Liver (tissue), 3 donors: ENCODE measurements around the gene CDC42BPB.

Experiments used
- RAD21 ChIP-seq, 2 donors: IDR thresholded peaks; 2 replicates each; pipeline ENCODE4 v1.6.1; 2016; ENCODE audit warnings: antibody characterized with exemption in 2 of 2, mild to moderate bottlenecking in 2 of 2
- TF ChIP-seq, protein P1 (sequence below): fragments of 150-350 bp; IDR thresholded peaks from 2 replicates; pipeline ENCODE4 v1.5.1; 2017; ENCODE audit warnings: improper control_type of control experiment, low read depth, low read length; ENCODE audit not compliant: missing input control
- TF ChIP-seq, protein P2 (sequence below): IDR thresholded peaks from 2 replicates; pipeline ENCODE4 v1.6.1; 2016; ENCODE audit warnings: antibody characterized with exemption, mild to moderate bottlenecking
- TF ChIP-seq, protein P3 (sequence below): IDR thresholded peaks from 2 replicates; pipeline ENCODE4 v1.6.1; 2016; ENCODE audit warnings: antibody characterized with exemption
- donor health status: healthy.
- donor health status: healthy.

DNA sequence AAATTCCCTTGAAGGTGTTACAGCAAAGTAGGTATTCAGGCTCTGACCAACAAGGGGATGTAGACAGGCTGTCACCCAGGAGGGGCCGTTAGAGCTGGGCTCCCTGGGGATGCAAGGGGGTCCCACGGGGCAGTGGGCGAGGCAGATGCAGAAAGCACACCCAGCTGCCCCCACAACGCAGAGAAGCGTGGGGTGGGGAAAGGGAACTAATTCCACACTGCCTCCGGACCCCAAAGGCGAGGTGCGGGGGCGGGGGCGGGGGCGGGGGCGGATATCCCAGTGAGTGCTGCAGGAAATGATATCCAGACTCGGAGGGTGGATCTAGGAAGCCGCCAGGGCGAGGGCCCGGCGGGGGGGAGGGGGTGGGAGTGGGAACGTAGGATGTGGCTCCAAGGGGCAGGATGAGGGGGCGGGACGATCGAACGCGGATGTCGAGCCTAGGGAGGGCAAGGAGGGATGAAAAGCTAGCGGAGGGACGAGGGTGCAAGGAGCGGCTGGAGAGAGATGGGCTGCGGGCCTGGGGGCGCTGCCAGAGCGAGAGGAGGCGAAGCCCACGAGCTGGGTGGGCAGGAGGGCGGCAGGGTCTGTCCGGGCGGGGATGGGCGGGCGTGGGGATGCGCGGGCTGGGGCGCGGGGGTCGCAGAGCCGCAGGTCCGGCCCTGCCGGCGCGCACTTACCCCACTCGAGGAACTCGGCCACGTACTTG is 874 bp downstream of the CDC42BPB start:
- TF ChIP-seq, protein P1, sequence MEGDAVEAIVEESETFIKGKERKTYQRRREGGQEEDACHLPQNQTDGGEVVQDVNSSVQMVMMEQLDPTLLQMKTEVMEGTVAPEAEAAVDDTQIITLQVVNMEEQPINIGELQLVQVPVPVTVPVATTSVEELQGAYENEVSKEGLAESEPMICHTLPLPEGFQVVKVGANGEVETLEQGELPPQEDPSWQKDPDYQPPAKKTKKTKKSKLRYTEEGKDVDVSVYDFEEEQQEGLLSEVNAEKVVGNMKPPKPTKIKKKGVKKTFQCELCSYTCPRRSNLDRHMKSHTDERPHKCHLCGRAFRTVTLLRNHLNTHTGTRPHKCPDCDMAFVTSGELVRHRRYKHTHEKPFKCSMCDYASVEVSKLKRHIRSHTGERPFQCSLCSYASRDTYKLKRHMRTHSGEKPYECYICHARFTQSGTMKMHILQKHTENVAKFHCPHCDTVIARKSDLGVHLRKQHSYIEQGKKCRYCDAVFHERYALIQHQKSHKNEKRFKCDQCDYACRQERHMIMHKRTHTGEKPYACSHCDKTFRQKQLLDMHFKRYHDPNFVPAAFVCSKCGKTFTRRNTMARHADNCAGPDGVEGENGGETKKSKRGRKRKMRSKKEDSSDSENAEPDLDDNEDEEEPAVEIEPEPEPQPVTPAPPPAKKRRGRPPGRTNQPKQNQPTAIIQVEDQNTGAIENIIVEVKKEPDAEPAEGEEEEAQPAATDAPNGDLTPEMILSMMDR, result no peak
- TF ChIP-seq RAD21 (IDR thresholded peaks at IDR 0.05), result no peak
- TF ChIP-seq, protein P2, sequence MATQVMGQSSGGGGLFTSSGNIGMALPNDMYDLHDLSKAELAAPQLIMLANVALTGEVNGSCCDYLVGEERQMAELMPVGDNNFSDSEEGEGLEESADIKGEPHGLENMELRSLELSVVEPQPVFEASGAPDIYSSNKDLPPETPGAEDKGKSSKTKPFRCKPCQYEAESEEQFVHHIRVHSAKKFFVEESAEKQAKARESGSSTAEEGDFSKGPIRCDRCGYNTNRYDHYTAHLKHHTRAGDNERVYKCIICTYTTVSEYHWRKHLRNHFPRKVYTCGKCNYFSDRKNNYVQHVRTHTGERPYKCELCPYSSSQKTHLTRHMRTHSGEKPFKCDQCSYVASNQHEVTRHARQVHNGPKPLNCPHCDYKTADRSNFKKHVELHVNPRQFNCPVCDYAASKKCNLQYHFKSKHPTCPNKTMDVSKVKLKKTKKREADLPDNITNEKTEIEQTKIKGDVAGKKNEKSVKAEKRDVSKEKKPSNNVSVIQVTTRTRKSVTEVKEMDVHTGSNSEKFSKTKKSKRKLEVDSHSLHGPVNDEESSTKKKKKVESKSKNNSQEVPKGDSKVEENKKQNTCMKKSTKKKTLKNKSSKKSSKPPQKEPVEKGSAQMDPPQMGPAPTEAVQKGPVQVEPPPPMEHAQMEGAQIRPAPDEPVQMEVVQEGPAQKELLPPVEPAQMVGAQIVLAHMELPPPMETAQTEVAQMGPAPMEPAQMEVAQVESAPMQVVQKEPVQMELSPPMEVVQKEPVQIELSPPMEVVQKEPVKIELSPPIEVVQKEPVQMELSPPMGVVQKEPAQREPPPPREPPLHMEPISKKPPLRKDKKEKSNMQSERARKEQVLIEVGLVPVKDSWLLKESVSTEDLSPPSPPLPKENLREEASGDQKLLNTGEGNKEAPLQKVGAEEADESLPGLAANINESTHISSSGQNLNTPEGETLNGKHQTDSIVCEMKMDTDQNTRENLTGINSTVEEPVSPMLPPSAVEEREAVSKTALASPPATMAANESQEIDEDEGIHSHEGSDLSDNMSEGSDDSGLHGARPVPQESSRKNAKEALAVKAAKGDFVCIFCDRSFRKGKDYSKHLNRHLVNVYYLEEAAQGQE, result no peak
- TF ChIP-seq, protein P3, sequence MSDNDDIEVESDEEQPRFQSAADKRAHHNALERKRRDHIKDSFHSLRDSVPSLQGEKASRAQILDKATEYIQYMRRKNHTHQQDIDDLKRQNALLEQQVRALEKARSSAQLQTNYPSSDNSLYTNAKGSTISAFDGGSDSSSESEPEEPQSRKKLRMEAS, result no peak
